DND-41 (cell line): ENCODE measurements around the gene ADM2.

ENCODE experiments used
- ATAC-seq: fragments of 200-7000 bp; cut with Tn5 transposase; 3 replicates; pipeline ENCODE4 v1.9.1; 2021; ENCODE audit warnings: low read depth; ENCODE audit not compliant: insufficient read depth
- DNase-seq: peaks from one replicate; pipeline ENCODE4 v3.0.0-alpha.2; 2020
- H2AFZ ChIP-seq: 2 replicates; pipeline ENCODE4 v1.6.0; 2012; ENCODE audit warnings: low read depth, low read length
- H3K27ac ChIP-seq: 2 replicates; pipeline ENCODE4 v1.5.1; 2012; ENCODE audit warnings: low read length, inconsistent platforms
- H3K27me3 ChIP-seq: fragments of 200-600 bp; sonication (generic); 2 replicates; pipeline ENCODE4 v1.6.0; 2012; ENCODE audit warnings: low read length, mild to moderate bottlenecking, inconsistent platforms; ENCODE audit not compliant: insufficient read depth, poor library complexity
- H3K36me3 ChIP-seq: 2 replicates; pipeline ENCODE4 v1.5.1; 2012; ENCODE audit warnings: low read length, inconsistent platforms; ENCODE audit not compliant: insufficient read depth
- H3K4me1 ChIP-seq: 2 replicates; pipeline ENCODE4 v1.5.1; 2012; ENCODE audit warnings: mild to moderate bottlenecking, low read length; ENCODE audit not compliant: insufficient read depth
- H3K4me2 ChIP-seq: 2 replicates; pipeline ENCODE4 v1.6.0; 2012; ENCODE audit warnings: mild to moderate bottlenecking, moderate library complexity, low read length, inconsistent platforms; ENCODE audit not compliant: insufficient read depth
- H3K4me3 ChIP-seq, 2 experiments: fragments of 200-600 bp in 1 of 2; shearing (Covaris generic) in 1 of 2; 2 replicates each; pipeline ENCODE4 v1.5.1; 2012 to 2016; ENCODE audit warnings: inconsistent platforms in 2 of 2, low read length in 2 of 2, mild to moderate bottlenecking in 2 of 2, low read depth in 1 of 2, moderate library complexity in 1 of 2
- H3K79me2 ChIP-seq: 2 replicates; pipeline ENCODE4 v1.6.0; 2012; ENCODE audit warnings: low read length, inconsistent platforms; ENCODE audit not compliant: insufficient read depth
- H3K9ac ChIP-seq: 2 replicates; pipeline ENCODE4 v1.6.0; 2012; ENCODE audit warnings: low read depth, mild to moderate bottlenecking, inconsistent platforms, low read length, moderate library complexity
- H3K9me3 ChIP-seq: 2 replicates; pipeline ENCODE4 v1.5.1; 2012; ENCODE audit warnings: low read length, moderate library complexity, mild to moderate bottlenecking, inconsistent platforms; ENCODE audit not compliant: insufficient read depth, severe bottlenecking
- H4K20me1 ChIP-seq: 2 replicates; pipeline ENCODE4 v1.6.0; 2012; ENCODE audit warnings: low read length; ENCODE audit not compliant: insufficient read depth
- EZH2 ChIP-seq: IDR thresholded peaks from 3 replicates; pipeline ENCODE4 v1.6.1; 2012; ENCODE audit warnings: borderline replicate concordance, low read depth, mild to moderate bottlenecking, moderate library complexity, low read length, inconsistent platforms; ENCODE audit not compliant: severe bottlenecking
- TF ChIP-seq, protein P1 (sequence below): IDR thresholded peaks from 2 replicates; pipeline ENCODE4 v1.5.1; 2012; ENCODE audit warnings: borderline replicate concordance, low read length, moderate library complexity, mild to moderate bottlenecking; ENCODE audit not compliant: poor library complexity, severe bottlenecking; ENCODE audit errors: extremely low read depth

The ADM2 gene

DNA sequence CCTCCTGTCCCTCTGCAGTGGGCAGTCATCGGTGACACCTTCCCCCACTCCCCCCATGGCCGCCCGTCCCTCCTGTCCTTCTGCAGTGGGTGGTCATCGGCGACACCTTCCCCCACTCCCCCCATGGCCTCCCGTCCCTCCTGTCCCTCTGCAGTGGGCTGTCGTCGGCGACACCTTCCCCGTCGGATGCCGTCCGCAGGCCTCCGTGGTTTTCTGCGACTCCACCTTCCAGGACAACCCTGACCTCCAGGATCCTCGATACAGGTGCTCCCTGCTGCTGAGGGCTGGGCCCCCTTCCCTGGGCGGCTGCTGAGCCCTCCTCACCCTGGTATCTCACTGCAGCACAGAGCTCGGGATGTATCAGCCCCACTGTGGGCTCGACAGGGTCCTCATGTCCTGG is 7.5 kb downstream of the ADM2 start:
- H3K4me1 ChIP-seq: no peaks in the 10 kb centered on the region
- H3K9me3 ChIP-seq: no peaks in the 10 kb centered on the region
- no peaks in the 10 kb centered on the region for H3K27me3 ChIP-seq
- TF ChIP-seq, protein P1, sequence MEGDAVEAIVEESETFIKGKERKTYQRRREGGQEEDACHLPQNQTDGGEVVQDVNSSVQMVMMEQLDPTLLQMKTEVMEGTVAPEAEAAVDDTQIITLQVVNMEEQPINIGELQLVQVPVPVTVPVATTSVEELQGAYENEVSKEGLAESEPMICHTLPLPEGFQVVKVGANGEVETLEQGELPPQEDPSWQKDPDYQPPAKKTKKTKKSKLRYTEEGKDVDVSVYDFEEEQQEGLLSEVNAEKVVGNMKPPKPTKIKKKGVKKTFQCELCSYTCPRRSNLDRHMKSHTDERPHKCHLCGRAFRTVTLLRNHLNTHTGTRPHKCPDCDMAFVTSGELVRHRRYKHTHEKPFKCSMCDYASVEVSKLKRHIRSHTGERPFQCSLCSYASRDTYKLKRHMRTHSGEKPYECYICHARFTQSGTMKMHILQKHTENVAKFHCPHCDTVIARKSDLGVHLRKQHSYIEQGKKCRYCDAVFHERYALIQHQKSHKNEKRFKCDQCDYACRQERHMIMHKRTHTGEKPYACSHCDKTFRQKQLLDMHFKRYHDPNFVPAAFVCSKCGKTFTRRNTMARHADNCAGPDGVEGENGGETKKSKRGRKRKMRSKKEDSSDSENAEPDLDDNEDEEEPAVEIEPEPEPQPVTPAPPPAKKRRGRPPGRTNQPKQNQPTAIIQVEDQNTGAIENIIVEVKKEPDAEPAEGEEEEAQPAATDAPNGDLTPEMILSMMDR: no peak
- TF ChIP-seq EZH2: no peak
- no peak for DNase-seq
- no peak overlapping the region for H3K4me3 ChIP-seq
- H3K9ac ChIP-seq: no peak overlapping the region
- no peak overlapping the region for H3K4me2 ChIP-seq
- no peak for ATAC-seq
- no peak overlapping the region for H2AFZ ChIP-seq
- no peaks in the 10 kb centered on the region for H4K20me1 ChIP-seq
- no peaks in the 10 kb centered on the region for H3K36me3 ChIP-seq
- no peaks in the 10 kb centered on the region for H3K79me2 ChIP-seq
- H3K27ac ChIP-seq: no peak overlapping the region

DNA sequence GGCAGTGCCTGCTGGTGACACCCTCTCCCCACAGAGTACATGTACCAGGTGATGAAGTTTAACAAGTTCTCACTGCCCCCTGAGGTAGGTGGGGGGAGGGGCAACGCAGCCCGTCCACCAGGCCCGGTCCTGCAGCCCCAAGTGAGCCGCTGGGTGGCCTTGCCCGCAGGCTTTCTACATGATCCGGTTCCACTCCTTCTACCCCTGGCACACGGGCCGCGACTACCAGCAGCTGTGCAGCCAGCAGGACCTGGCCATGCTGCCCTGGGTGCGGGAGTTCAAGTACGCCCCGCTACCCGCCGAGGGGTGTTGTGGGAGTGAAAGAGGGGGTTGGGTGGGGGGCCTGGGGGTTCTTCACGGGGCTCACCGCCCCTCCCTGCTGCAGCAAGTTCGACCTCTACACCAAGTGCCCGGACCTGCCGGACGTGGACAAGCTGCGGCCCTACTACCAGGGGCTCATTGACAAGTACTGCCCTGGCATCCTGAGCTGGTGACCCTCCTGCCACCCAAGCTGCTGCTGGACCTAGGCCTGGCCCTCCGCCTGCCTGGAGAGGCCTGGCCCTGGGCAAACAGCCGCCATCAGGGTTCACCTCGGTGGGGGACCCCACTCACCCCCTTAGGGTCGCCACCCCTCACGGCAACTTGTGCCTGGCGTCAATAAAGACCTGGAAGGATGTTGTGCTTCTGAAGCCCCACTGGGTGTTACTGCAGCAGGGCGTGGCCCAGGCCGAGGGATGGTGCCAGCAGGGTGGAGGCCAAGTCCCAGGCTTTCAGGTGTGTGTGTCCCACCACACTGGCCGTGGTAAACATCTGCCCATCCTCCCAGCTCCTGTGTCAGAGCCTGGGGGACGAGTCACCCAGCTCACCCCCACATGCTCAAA is 8.3 kb downstream of the ADM2 start:
- H2AFZ ChIP-seq: no peak overlapping the region
- no peaks in the 10 kb centered on the region for H3K9me3 ChIP-seq
- no peak for DNase-seq
- H3K4me1 ChIP-seq: no peaks in the 10 kb centered on the region
- H3K79me2 ChIP-seq: no peaks in the 10 kb centered on the region
- H4K20me1 ChIP-seq: no peaks in the 10 kb centered on the region
- H3K9ac ChIP-seq: no peak overlapping the region
- no peak for ATAC-seq
- H3K27me3 ChIP-seq: no peaks in the 10 kb centered on the region
- no peak for TF ChIP-seq EZH2
- TF ChIP-seq, protein P1: no peak
- no peak overlapping the region for H3K4me2 ChIP-seq
- H3K27ac ChIP-seq: no peak overlapping the region
- H3K36me3 ChIP-seq: no peaks in the 10 kb centered on the region
- no peak overlapping the region for H3K4me3 ChIP-seq

DNA sequence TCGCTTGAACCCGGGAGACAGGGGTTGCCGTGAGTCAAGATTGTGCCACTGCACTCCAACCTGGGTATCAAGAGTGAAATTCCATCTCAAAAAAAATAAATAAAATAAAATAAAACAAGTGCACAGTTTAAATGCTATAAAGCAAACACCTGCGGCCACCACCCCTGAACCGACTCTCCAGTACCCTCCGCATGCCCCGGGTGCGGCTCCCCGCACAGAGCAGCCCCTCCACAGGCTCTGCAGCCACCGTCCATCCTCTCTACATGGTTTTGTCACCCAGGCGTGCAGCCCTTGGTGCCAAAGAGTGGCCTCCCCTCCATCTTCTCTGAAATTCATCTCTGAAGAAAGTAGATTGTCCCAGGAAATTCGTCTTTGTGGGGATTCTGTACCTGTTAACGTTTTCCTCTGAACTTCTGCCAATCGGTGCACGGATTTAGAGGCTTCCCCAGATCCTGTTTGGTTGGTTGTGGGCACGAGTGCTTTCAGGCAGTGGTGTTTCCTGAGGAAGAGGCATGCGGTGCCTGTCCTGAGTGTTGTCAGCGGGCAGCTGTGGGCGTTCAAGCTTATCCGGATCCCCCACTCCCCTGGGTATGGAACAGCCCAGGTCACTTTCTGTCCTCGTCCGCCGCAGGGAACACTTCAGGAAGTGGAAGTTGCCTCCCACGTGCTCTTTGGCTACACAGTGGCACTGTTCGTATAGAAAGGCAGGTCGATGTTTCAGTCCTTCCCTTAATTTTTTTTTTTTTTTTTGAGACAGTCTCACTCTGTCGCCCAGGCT is 9.4 kb downstream of the ADM2 start:
- H2AFZ ChIP-seq: no peak overlapping the region
- no peaks in the 10 kb centered on the region for H3K79me2 ChIP-seq
- no peaks in the 10 kb centered on the region for H3K27me3 ChIP-seq
- TF ChIP-seq EZH2: no peak
- TF ChIP-seq, protein P1: no peak
- no peak overlapping the region for H3K27ac ChIP-seq
- H3K4me1 ChIP-seq: no peaks in the 10 kb centered on the region
- no peak for ATAC-seq
- no peak overlapping the region for H3K4me2 ChIP-seq
- H4K20me1 ChIP-seq: no peaks in the 10 kb centered on the region
- H3K9me3 ChIP-seq: no peaks in the 10 kb centered on the region
- no peaks in the 10 kb centered on the region for H3K36me3 ChIP-seq
- no peak for DNase-seq
- no peak overlapping the region for H3K4me3 ChIP-seq
- H3K9ac ChIP-seq: no peak overlapping the region
